Mesenchymal stem cell (in vitro differentiated cells and primary cell): ENCODE data around the gene ARL2BP.
"Not testable (repeated sequence)": the region's sequence is repeated elsewhere in the genome, so short reads cannot be mapped to it uniquely, and the experiment has no call there.

Source experiments
- DNase-seq: peaks from one replicate; pipeline ENCODE4 v3.0.0-alpha.2; 2013
- H2AFZ ChIP-seq: one replicate; pipeline ENCODE4 v1.6.1; 2013; ENCODE audit warnings: low read depth, mild to moderate bottlenecking, control low read depth, inconsistent platforms, low read length, moderate library complexity
- H2AK5ac ChIP-seq: 2 replicates; pipeline ENCODE4 v1.6.1; 2013; ENCODE audit warnings: low read length, moderate library complexity, mild to moderate bottlenecking, inconsistent platforms; ENCODE audit not compliant: severe bottlenecking
- H2BK120ac ChIP-seq: one replicate; pipeline ENCODE4 v1.6.1; 2013; ENCODE audit warnings: low read depth, mild to moderate bottlenecking, inconsistent platforms, low read length, moderate library complexity
- H2BK12ac ChIP-seq, 2 experiments: one replicate each; pipeline ENCODE4 v1.6.1; 2013; ENCODE audit warnings: inconsistent platforms in 2 of 2, low read length in 2 of 2, mild to moderate bottlenecking in 2 of 2, moderate library complexity in 2 of 2, control low read depth in 1 of 2
- H2BK15ac ChIP-seq: one replicate; pipeline ENCODE4 v1.6.1; 2013; ENCODE audit warnings: mild to moderate bottlenecking, low read depth, inconsistent platforms; ENCODE audit not compliant: poor library complexity, severe bottlenecking
- H2BK5ac ChIP-seq: 2 replicates; pipeline ENCODE4 v1.6.1; 2013; ENCODE audit warnings: low read depth, mild to moderate bottlenecking, low read length, control low read depth, inconsistent platforms; ENCODE audit not compliant: poor library complexity, severe bottlenecking
- H3K14ac ChIP-seq, 2 experiments: one replicate each; pipeline ENCODE4 v1.6.1; 2013; ENCODE audit warnings: inconsistent platforms in 2 of 2, low read length in 2 of 2, control low read depth in 1 of 2, mild to moderate bottlenecking in 1 of 2, moderate library complexity in 1 of 2
- H3K18ac ChIP-seq, 2 experiments: one replicate each; pipeline ENCODE4 v1.6.1; 2013; ENCODE audit warnings: inconsistent platforms in 2 of 2, low read length in 2 of 2, control low read depth in 1 of 2, low read depth in 1 of 2, mild to moderate bottlenecking in 1 of 2
- H3K23ac ChIP-seq, 2 experiments: one replicate each; pipeline ENCODE4 v1.6.1; 2013; ENCODE audit warnings: inconsistent platforms in 2 of 2, low read length in 2 of 2, mild to moderate bottlenecking in 2 of 2, moderate library complexity in 2 of 2, control low read depth in 1 of 2
- H3K27ac ChIP-seq: 2 replicates; pipeline ENCODE4 v1.5.1; 2013; ENCODE audit warnings: mild to moderate bottlenecking, moderate library complexity, low read length, control low read depth, inconsistent platforms; ENCODE audit not compliant: poor library complexity, severe bottlenecking
- H3K27me3 ChIP-seq, 2 experiments: 2 replicates each; pipeline versions ENCODE4 v1.6.1 to v1.7.0; 2013; ENCODE audit warnings: low read length in 2 of 2, mild to moderate bottlenecking in 2 of 2, moderate library complexity in 2 of 2, control low read depth in 1 of 2, inconsistent platforms in 1 of 2; ENCODE audit not compliant: control insufficient read depth in 1 of 2, insufficient read depth in 1 of 2
- H3K36me3 ChIP-seq, 2 experiments: 2 replicates each; pipeline versions ENCODE4 v1.6.1 to v1.7.0; 2013; ENCODE audit warnings: low read length in 2 of 2, control low read depth in 1 of 2, inconsistent platforms in 1 of 2, low read depth in 1 of 2, mild to moderate bottlenecking in 1 of 2; ENCODE audit not compliant: insufficient read depth in 2 of 2, control insufficient read depth in 1 of 2
- H3K4ac ChIP-seq, 2 experiments: one replicate each; pipeline ENCODE4 v1.6.1; 2013; ENCODE audit warnings: inconsistent platforms in 2 of 2, low read length in 2 of 2, mild to moderate bottlenecking in 2 of 2, moderate library complexity in 2 of 2, control low read depth in 1 of 2, low read depth in 1 of 2
- H3K4me1 ChIP-seq: 2 replicates; pipeline ENCODE4 v1.6.1; 2013; ENCODE audit warnings: low read depth, low read length, control low read depth; ENCODE audit not compliant: control insufficient read depth, insufficient read depth
- H3K4me2 ChIP-seq: 2 replicates; pipeline ENCODE4 v1.6.1; 2013; ENCODE audit warnings: low read length, mild to moderate bottlenecking, inconsistent platforms; ENCODE audit not compliant: poor library complexity, severe bottlenecking
- H3K4me3 ChIP-seq, 2 experiments: 2 replicates each; pipeline versions ENCODE4 v1.5.1 to v1.7.0; 2013; ENCODE audit warnings: low read length in 2 of 2, mild to moderate bottlenecking in 2 of 2, control low read depth in 1 of 2, low read depth in 1 of 2; ENCODE audit not compliant: insufficient read depth in 1 of 2
- H3K79me1 ChIP-seq: replicated peaks from 2 replicates; pipeline ENCODE4 v1.6.1; 2013; ENCODE audit warnings: mild to moderate bottlenecking, control low read depth, low read length, inconsistent platforms; ENCODE audit not compliant: poor library complexity, severe bottlenecking
- H3K9ac ChIP-seq: 2 replicates; pipeline ENCODE4 v1.7.0; 2013; ENCODE audit warnings: mild to moderate bottlenecking, low read length, moderate library complexity
- H3K9me3 ChIP-seq: 2 replicates; pipeline ENCODE4 v1.7.0; 2013; ENCODE audit warnings: mild to moderate bottlenecking, low read length; ENCODE audit not compliant: control insufficient read depth
- H4K8ac ChIP-seq: one replicate; pipeline ENCODE4 v1.6.1; 2013; ENCODE audit warnings: inconsistent platforms, mild to moderate bottlenecking, low read length, moderate library complexity
- H4K91ac ChIP-seq: one replicate; pipeline ENCODE4 v1.6.1; 2013; ENCODE audit warnings: mild to moderate bottlenecking, low read length, inconsistent platforms
- WGBS: methylation state at CpG from one replicate; pipeline ENCODE4 v1.1.7; 2013; ENCODE audit warnings: mixed read lengths; 5-methylcytosine and 5-hydroxymethylcytosine counted together

Gene ARL2BP

DNA sequence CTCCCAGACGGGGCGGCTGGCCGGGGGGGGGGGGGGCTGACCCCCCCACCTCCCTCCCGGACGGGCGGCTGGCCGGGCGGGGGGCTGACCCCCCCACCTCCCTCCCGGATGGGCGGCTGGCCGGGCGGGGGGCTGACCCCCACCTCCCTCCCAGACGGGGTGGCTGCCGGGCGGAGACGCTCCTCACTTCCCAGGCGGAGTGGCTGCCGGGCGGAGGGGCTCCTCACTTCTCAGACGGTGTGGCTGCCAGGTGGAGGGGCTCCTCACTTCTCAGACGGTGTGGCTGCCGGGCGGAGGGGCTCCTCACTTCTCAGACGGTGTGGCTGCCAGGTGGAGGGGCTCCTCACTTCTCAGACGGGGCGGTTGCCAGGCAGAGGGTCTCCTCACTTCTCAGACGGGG lies 44.1 kb upstream of the ARL2BP start:
- not testable (repeated sequence) for H3K14ac ChIP-seq, H2AFZ ChIP-seq, H3K27me3 ChIP-seq, H3K9me3 ChIP-seq, H2BK5ac ChIP-seq, H3K4me3 ChIP-seq, H2BK120ac ChIP-seq, H3K27ac ChIP-seq, H4K91ac ChIP-seq, H4K8ac ChIP-seq, H3K4me1 ChIP-seq, H3K18ac ChIP-seq, H2BK12ac ChIP-seq, H3K4me2 ChIP-seq, H3K23ac ChIP-seq, DNase-seq, H2AK5ac ChIP-seq, H3K9ac ChIP-seq, H3K4ac ChIP-seq, H2BK15ac ChIP-seq
- H3K36me3 ChIP-seq: peaks cover 8 to 21% of the 10 kb centered on the region in 2 experiments
- peaks cover 10% of the 10 kb centered on the region for H3K79me1 ChIP-seq
- WGBS: 98% methylated on average over 11 of the region's 27 CpGs

DNA sequence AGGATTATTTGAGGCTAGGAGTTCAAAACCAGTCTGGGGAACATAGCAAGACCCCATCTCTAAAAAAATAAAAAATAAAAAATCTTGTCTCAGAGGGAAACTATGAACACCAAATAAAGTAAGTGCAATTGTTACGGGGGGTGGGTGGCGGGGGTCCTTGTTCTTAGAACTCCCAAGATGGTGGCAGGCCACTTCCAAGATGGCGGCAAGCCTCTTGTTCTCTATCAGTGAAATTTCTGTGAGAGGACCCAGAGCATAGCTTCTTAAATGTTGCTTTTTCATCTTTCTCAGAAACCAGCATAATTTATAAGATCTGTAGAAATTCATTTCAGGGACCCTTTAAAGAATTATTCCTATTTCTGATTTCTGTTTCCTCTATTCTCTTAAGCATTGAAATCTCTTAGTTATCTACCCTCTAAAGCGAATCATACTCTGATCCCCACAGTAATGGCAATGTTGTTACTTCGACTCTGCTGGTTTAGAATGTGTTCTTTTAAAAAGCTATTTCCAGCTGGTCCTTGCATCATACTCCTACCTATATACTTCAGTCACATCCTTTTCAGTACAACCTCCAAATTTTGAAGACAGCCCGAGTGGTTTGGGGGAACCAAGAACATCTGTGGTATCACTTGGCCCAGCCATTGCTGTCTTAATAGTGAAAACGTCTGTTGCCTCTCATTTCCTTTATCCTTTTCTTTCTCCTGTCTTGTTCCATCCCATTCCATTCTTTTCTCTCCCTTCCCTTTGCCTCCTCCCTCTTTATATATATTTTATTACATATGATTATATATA lies 42.8 kb upstream of the ARL2BP start:
- H2AK5ac ChIP-seq: no peak overlapping the region
- no peaks in the 10 kb centered on the region for H3K27me3 ChIP-seq
- no peak overlapping the region for H3K18ac ChIP-seq
- H3K36me3 ChIP-seq: peaks cover 12 to 35% of the 10 kb centered on the region in 2 experiments
- peaks cover 14% of the 10 kb centered on the region for H3K79me1 ChIP-seq
- no peak overlapping the region for H2BK15ac ChIP-seq
- H3K4me1 ChIP-seq: no peaks in the 10 kb centered on the region
- no peak overlapping the region for H3K4ac ChIP-seq
- no peak overlapping the region for H2BK5ac ChIP-seq
- no peak overlapping the region for H3K4me3 ChIP-seq
- no peak overlapping the region for H3K14ac ChIP-seq
- no peaks in the 10 kb centered on the region for H3K9me3 ChIP-seq
- no peak overlapping the region for H2BK120ac ChIP-seq
- no peak for DNase-seq
- no peak overlapping the region for H2AFZ ChIP-seq
- H4K91ac ChIP-seq: no peak overlapping the region
- no peak overlapping the region for H3K23ac ChIP-seq
- WGBS: 93% methylated on average over 6 of the region's 7 CpGs
- no peak overlapping the region for H3K27ac ChIP-seq
- H3K9ac ChIP-seq: no peak overlapping the region
- H2BK12ac ChIP-seq: no peak overlapping the region
- H3K4me2 ChIP-seq: no peak overlapping the region
- no peak overlapping the region for H4K8ac ChIP-seq

DNA sequence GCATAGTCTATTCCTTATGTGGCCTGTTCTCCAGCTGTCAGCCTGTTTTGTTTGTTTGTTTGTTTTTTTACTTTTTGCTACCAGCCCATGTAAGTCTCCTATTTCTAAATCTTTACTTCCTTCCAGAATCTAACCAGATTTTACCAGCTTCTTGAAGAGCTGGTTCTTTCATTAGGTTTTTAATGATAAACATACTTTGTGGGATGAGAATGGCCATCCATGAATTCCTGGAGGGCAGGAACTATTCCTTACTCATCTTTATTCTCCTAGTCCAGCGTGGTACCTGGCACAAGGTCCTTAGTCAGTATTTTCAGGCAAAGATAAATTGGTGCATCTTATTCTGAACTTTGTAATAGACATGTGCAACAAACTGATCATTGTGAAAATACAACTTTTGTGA lies 41.6 kb upstream of the ARL2BP start:
- no peaks in the 10 kb centered on the region for H3K9me3 ChIP-seq
- no peak overlapping the region for H3K9ac ChIP-seq
- no peak overlapping the region for H4K91ac ChIP-seq
- H2BK12ac ChIP-seq: no peak overlapping the region
- peaks cover 16% of the 10 kb centered on the region for H3K79me1 ChIP-seq
- H3K14ac ChIP-seq: no peak overlapping the region
- H2BK5ac ChIP-seq: no peak overlapping the region
- no peak overlapping the region for H3K23ac ChIP-seq
- H3K27me3 ChIP-seq: no peaks in the 10 kb centered on the region
- no peak overlapping the region for H2AFZ ChIP-seq
- no peak overlapping the region for H3K18ac ChIP-seq
- H3K4me2 ChIP-seq: no peak overlapping the region
- no peak overlapping the region for H2BK15ac ChIP-seq
- peak overlapping the region; percentile 54 for H3K27ac ChIP-seq
- DNase-seq: no peak
- no peak overlapping the region for H2AK5ac ChIP-seq
- no peak overlapping the region for H3K4me3 ChIP-seq
- H3K4ac ChIP-seq: no peak overlapping the region
- no peak overlapping the region for H2BK120ac ChIP-seq
- no CpG with 5 or more reads among the region's 1 CpG for WGBS
- no peak overlapping the region for H4K8ac ChIP-seq
- peaks cover 17 to 45% of the 10 kb centered on the region in 2 experiments for H3K36me3 ChIP-seq
- H3K4me1 ChIP-seq: no peaks in the 10 kb centered on the region

DNA sequence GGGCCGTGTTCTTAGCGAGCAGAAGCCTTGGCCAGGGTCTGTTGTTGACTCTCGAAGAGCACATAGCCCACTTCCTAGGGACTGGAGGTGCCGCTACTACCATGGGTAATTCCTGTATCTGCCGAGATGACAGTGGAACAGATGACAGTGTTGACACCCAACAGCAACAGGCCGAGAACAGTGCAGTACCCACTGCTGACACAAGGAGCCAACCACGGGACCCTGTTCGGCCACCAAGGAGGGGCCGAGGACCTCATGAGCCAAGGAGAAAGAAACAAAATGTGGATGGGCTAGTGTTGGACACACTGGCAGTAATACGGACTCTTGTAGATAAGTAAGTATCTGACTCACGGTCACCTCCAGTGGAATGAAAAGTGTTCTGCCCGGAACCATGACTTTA lies 40.4 kb upstream of the ARL2BP start:
- Histone ChIP-seq H2AFZ (no peak overlapping the region), H3K9ac (no peak overlapping the region), H3K79me1 (peaks cover 17% of the 10 kb centered on the region), H3K23ac (no peak overlapping the region), H3K4me3 (no peak overlapping the region), H2BK15ac (no peak overlapping the region), H3K27ac (no peak overlapping the region), H3K4ac (no peak overlapping the region), H2BK120ac (no peak overlapping the region), H3K4me1 (no peaks in the 10 kb centered on the region), H3K14ac (no peak overlapping the region), H2AK5ac (peak overlapping the region; percentile 20), H3K9me3 (no peaks in the 10 kb centered on the region), H4K91ac (no peak overlapping the region), H3K18ac (no peak overlapping the region), H2BK5ac (no peak overlapping the region), H3K27me3 (no peaks in the 10 kb centered on the region), H4K8ac (no peak overlapping the region), H3K36me3 (peaks cover 23 to 53% of the 10 kb centered on the region in 2 experiments), H2BK12ac (no peak overlapping the region), H3K4me2 (no peak overlapping the region)
- DNase-seq: no peak
- 97% methylated on average over 12 of the region's 12 CpGs for WGBS
